GM23248 (cell line): ENCODE measurements around the gene SNCA. TPM values are rescaled to one million over a fixed set of nuclear protein-coding genes. Genes with fewer than 3 reads are reported as not detected.
A peak's percentile ranks its signal among the peaks of the same experiment; 100 is the strongest.

Experiments used
- DNase-seq: peaks from one replicate; pipeline ENCODE4 v3.0.0-alpha.2; 2015
- H2AFZ ChIP-seq: fragments of 200-600 bp; sonication (generic); 2 replicates; pipeline ENCODE4 v1.6.1; 2016; ENCODE audit warnings: antibody characterized with exemption
- H3F3A ChIP-seq: fragments of 200-600 bp; sonication (generic); 2 replicates; pipeline ENCODE4 v1.6.1; 2016; ENCODE audit warnings: mild to moderate bottlenecking, antibody characterized with exemption, mixed run types; ENCODE audit not compliant: insufficient read depth
- H3K27ac ChIP-seq: fragments of 200-600 bp; sonication (generic); 2 replicates; pipeline ENCODE4 v1.5.1; 2016; ENCODE audit warnings: mild to moderate bottlenecking
- H3K27me3 ChIP-seq: fragments of 200-600 bp; sonication (generic); replicated peaks from 2 replicates; pipeline ENCODE4 v1.6.1; 2016; ENCODE audit warnings: mild to moderate bottlenecking; ENCODE audit not compliant: insufficient read depth
- H3K36me3 ChIP-seq: fragments of 200-600 bp; sonication (generic); 2 replicates; pipeline ENCODE4 v1.6.1; 2016; ENCODE audit warnings: low read depth, mild to moderate bottlenecking
- H3K4me1 ChIP-seq: fragments of 200-600 bp; sonication (generic); 2 replicates; pipeline ENCODE4 v1.6.1; 2016; ENCODE audit warnings: mild to moderate bottlenecking; ENCODE audit not compliant: insufficient read depth
- H3K4me2 ChIP-seq: fragments of 200-600 bp; sonication (generic); one replicate; pipeline ENCODE4 v1.6.1; 2016; ENCODE audit warnings: mild to moderate bottlenecking; ENCODE audit not compliant: unreplicated experiment
- H3K4me3 ChIP-seq: fragments of 200-600 bp; sonication (generic); 2 replicates; pipeline ENCODE4 v1.5.1; 2016; ENCODE audit warnings: mild to moderate bottlenecking
- H3K79me2 ChIP-seq: fragments of 200-600 bp; sonication (generic); 2 replicates; pipeline ENCODE4 v1.6.1; 2016; ENCODE audit warnings: mild to moderate bottlenecking; ENCODE audit not compliant: insufficient read depth
- H3K9ac ChIP-seq: fragments of 200-600 bp; sonication (generic); 2 replicates; pipeline ENCODE4 v1.6.1; 2016; ENCODE audit warnings: mild to moderate bottlenecking
- H3K9me2 ChIP-seq: fragments of 200-600 bp; sonication (generic); 2 replicates; pipeline ENCODE4 v1.6.1; 2016; ENCODE audit warnings: mixed run types, mild to moderate bottlenecking, moderate library complexity; ENCODE audit not compliant: insufficient read depth
- H3K9me3 ChIP-seq: fragments of 200-600 bp; sonication (generic); one replicate; pipeline ENCODE4 v1.6.1; 2017; ENCODE audit warnings: low read depth
- H4K20me1 ChIP-seq: fragments of 200-600 bp; sonication (generic); 2 replicates; pipeline ENCODE4 v1.6.0; 2016; ENCODE audit not compliant: insufficient read depth
- EZH2 ChIP-seq: fragments of 200-600 bp; sonication (generic); IDR thresholded peaks from 2 replicates; pipeline ENCODE4 v1.6.1; 2018; ENCODE audit warnings: antibody characterized with exemption, mild to moderate bottlenecking; ENCODE audit not compliant: insufficient read depth, poor library complexity, severe bottlenecking
- EZH2phosphoT487 ChIP-seq: fragments of 200-600 bp; sonication (generic); IDR thresholded peaks from 2 replicates; pipeline ENCODE4 v1.6.1; 2018; ENCODE audit warnings: antibody characterized with exemption, moderate library complexity, mild to moderate bottlenecking, low read depth; ENCODE audit not compliant: insufficient read depth
- WGBS, 2 experiments: methylation state at CpG; one replicate each; pipeline ENCODE4 v1.1.6; 2015 to 2017; ENCODE audit warnings: low lambda C conversion rate in 2 of 2, low coverage in 1 of 2; ENCODE audit errors: missing lambda C conversion rate in 2 of 2; 5-methylcytosine and 5-hydroxymethylcytosine counted together
- in situ Hi-C: fragments of 300-500 bp; cut with MboI; formaldehyde crosslinking; loops from 2 replicates; pipeline ENCODE4 v1.15.0; 2020
- polyA plus RNA-seq: library from polyadenylated mRNA; unstranded; fragments of >200 nt; fragmentation: Nextera tagmentation; extraction: Ambion mirVana; gene quantifications from 2 replicates; pipeline ENCODE4 v1.2.1, GENCODE V29; 2016
- total RNA-seq: library from RNA; depleted of rRNA; stranded (reverse); fragments of >200 nt; shearing (Covaris generic); gene quantifications from 2 replicates; pipeline ENCODE4 v1.2.3, GENCODE V29; 2014

Gene SNCA
- total and polyA plus RNA-seq, 2 experiments from 2014 or later, result 0.25 TPM; not detected in 1

- TF ChIP-seq EZH2phosphoT487, result no peak
- no peak for TF ChIP-seq EZH2
- H4K20me1 ChIP-seq, result no peaks in the 10 kb centered on the region
- H3K9me2 ChIP-seq, result no peaks in the 10 kb centered on the region
- no peak for DNase-seq
- 58 to 64% methylated on average over 3 of the region's 3 CpGs for WGBS, 2 experiments
- no peak overlapping the region for H3K4me2 ChIP-seq
- H2AFZ ChIP-seq, result no peak overlapping the region
- H3K36me3 ChIP-seq, result no peaks in the 10 kb centered on the region
- H3K27me3 ChIP-seq, result no peaks in the 10 kb centered on the region
- no peak overlapping the region for H3K27ac ChIP-seq
- H3K4me3 ChIP-seq, result no peak overlapping the region
- H3K9me3 ChIP-seq, result no peaks in the 10 kb centered on the region
- H3K79me2 ChIP-seq, result no peaks in the 10 kb centered on the region
- H3F3A ChIP-seq, result no peaks in the 10 kb centered on the region
- in situ Hi-C loops, result no loop called here
- peaks cover 10% of the 10 kb centered on the region; the same call in 1 of the 2 replicates for H3K4me1 ChIP-seq
- H3K9ac ChIP-seq, result no peak overlapping the region
These were observed 67.1 kb downstream of the SNCA start for GRCh38 chr4:89769856-89770255.

GRCh38 chr4:89767924-89768323 is 69.0 kb downstream of the SNCA start:
- H2AFZ ChIP-seq, result no peak overlapping the region
- in situ Hi-C loops, result no loop called here

GRCh38 chr4:89765966-89766365 is 71.0 kb downstream of the SNCA start:
- H3K4me1 ChIP-seq, result peaks cover 10% of the 10 kb centered on the region; the same call in 1 of the 2 replicates
- TF ChIP-seq EZH2phosphoT487 (no peak), EZH2 (no peak)
- H3K9me3 ChIP-seq, result no peaks in the 10 kb centered on the region
- H3K4me2 ChIP-seq, result peak overlapping the region; percentile 48
- no peaks in the 10 kb centered on the region for H3K79me2 ChIP-seq
- 0 to 3% methylated on average over 2 of the region's 2 CpGs for WGBS, 2 experiments
- no peaks in the 10 kb centered on the region for H3K9me2 ChIP-seq
- H3K9ac ChIP-seq, result no peak overlapping the region
- H3K27me3 ChIP-seq, result no peaks in the 10 kb centered on the region; the same call in 1 of the 2 replicates
- no peaks in the 10 kb centered on the region for H4K20me1 ChIP-seq
- H3K36me3 ChIP-seq, result no peaks in the 10 kb centered on the region
- no peak overlapping the region for H3K4me3 ChIP-seq
- in situ Hi-C loops, result no loop called here
- no peak overlapping the region; the same call in 1 of the 2 replicates for H2AFZ ChIP-seq
- peak overlapping the region; percentile 35; the same call in 1 of the 2 replicates for H3K27ac ChIP-seq
- no peaks in the 10 kb centered on the region for H3F3A ChIP-seq
- DNase-seq, result peak; percentile 68

More at GRCh38 chr4:89767924-89768323, 69.0 kb downstream of the SNCA start:
- Histone ChIP-seq H3K9me2 (no peaks in the 10 kb centered on the region), H3K4me3 (no peak overlapping the region), H3K27ac (no peak overlapping the region), H3F3A (no peaks in the 10 kb centered on the region), H3K36me3 (no peaks in the 10 kb centered on the region), H3K79me2 (no peaks in the 10 kb centered on the region), H3K9me3 (no peaks in the 10 kb centered on the region), H3K4me2 (no peak overlapping the region), H3K27me3 (no peaks in the 10 kb centered on the region), H3K9ac (no peak overlapping the region), H3K4me1 (peaks cover 10% of the 10 kb centered on the region; the same call in 1 of the 2 replicates), H4K20me1 (no peaks in the 10 kb centered on the region)
- no peak for DNase-seq
- TF ChIP-seq EZH2phosphoT487 (no peak), EZH2 (no peak)

- Histone ChIP-seq H3K4me1 (peaks cover 10% of the 10 kb centered on the region; the same call in 1 of the 2 replicates), H3K9me3 (no peaks in the 10 kb centered on the region), H3K36me3 (no peaks in the 10 kb centered on the region), H3K9ac (no peak overlapping the region), H3K4me3 (no peak overlapping the region), H3K4me2 (peak overlapping the region; percentile 48), H2AFZ (no peak overlapping the region), H3F3A (no peaks in the 10 kb centered on the region), H3K9me2 (no peaks in the 10 kb centered on the region), H3K27me3 (no peaks in the 10 kb centered on the region; the same call in 1 of the 2 replicates), H4K20me1 (no peaks in the 10 kb centered on the region), H3K79me2 (no peaks in the 10 kb centered on the region), H3K27ac (peak overlapping the region; percentile 35; the same call in 1 of the 2 replicates)
- 2 to 3% methylated on average over 2 of the region's 2 CpGs for WGBS, 2 experiments
- no peak for TF ChIP-seq EZH2phosphoT487
- TF ChIP-seq EZH2, result no peak
- in situ Hi-C loops, result no loop called here
- DNase-seq, result no peak
These were observed 71.4 kb downstream of the SNCA start for GRCh38 chr4:89765528-89765927.

GRCh38 chr4:89762311-89762710 is 74.7 kb downstream of the SNCA start:
- in situ Hi-C loops, result no loop called here
- H3K4me3 ChIP-seq, result no peak overlapping the region

More at GRCh38 chr4:89762311-89762710, 74.7 kb downstream of the SNCA start:
- H4K20me1 ChIP-seq, result no peaks in the 10 kb centered on the region
- WGBS, 2 experiments, result 68 to 70% methylated on average over 3 of the region's 3 CpGs
- H3F3A ChIP-seq, result no peaks in the 10 kb centered on the region
- H3K4me1 ChIP-seq, result peaks cover 10% of the 10 kb centered on the region; the same call in 1 of the 2 replicates
- H3K27ac ChIP-seq, result no peak overlapping the region
- no peak overlapping the region for H3K4me2 ChIP-seq
- H2AFZ ChIP-seq, result no peak overlapping the region
- no peaks in the 10 kb centered on the region for H3K36me3 ChIP-seq
- H3K9me2 ChIP-seq, result no peaks in the 10 kb centered on the region
- H3K27me3 ChIP-seq, result peaks cover 3% of the 10 kb centered on the region; the same call in 1 of the 2 replicates
- H3K9ac ChIP-seq, result no peak overlapping the region
- TF ChIP-seq EZH2phosphoT487 (no peak), EZH2 (no peak)
- H3K79me2 ChIP-seq, result no peaks in the 10 kb centered on the region
- no peaks in the 10 kb centered on the region for H3K9me3 ChIP-seq
- no peak for DNase-seq
